Neuronal stem cell (in vitro differentiated cells): ENCODE results near the gene CFAP221.

ENCODE experiments used
- DNase-seq: peaks from one replicate; pipeline ENCODE4 v3.0.0-alpha.2; 2013; ENCODE audit warnings: low spot score
- H2AFZ ChIP-seq: one replicate; pipeline ENCODE4 v1.6.1; 2013; ENCODE audit warnings: mild to moderate bottlenecking, low read length, inconsistent platforms
- H2AK5ac ChIP-seq: 2 replicates; pipeline ENCODE4 v1.6.1; 2013; ENCODE audit warnings: low read depth, mild to moderate bottlenecking, inconsistent platforms, low read length, moderate library complexity, mixed read lengths
- H2BK120ac ChIP-seq: 2 replicates; pipeline ENCODE4 v1.6.1; 2013; ENCODE audit warnings: low read depth, mild to moderate bottlenecking, inconsistent platforms, low read length, moderate library complexity, mixed read lengths
- H2BK12ac ChIP-seq: one replicate; pipeline ENCODE4 v1.6.1; 2013; ENCODE audit warnings: low read length, inconsistent platforms
- H2BK15ac ChIP-seq: 2 replicates; pipeline ENCODE4 v1.6.1; 2013; ENCODE audit warnings: mild to moderate bottlenecking, low read length, inconsistent platforms, mixed read lengths
- H2BK5ac ChIP-seq: one replicate; pipeline ENCODE4 v1.6.1; 2013; ENCODE audit warnings: inconsistent platforms, mild to moderate bottlenecking, low read length, moderate library complexity
- H3K14ac ChIP-seq: one replicate; pipeline ENCODE4 v1.6.1; 2013; ENCODE audit warnings: low read length, inconsistent platforms
- H3K18ac ChIP-seq: 2 replicates; pipeline ENCODE4 v1.6.1; 2013; ENCODE audit warnings: low read length, inconsistent platforms
- H3K23ac ChIP-seq: 2 replicates; pipeline ENCODE4 v1.6.1; 2013; ENCODE audit warnings: low read depth, mild to moderate bottlenecking, mixed read lengths, low read length, inconsistent platforms; ENCODE audit not compliant: poor library complexity
- H3K27ac ChIP-seq: replicated peaks from 3 replicates; pipeline ENCODE4 v1.5.1; 2013; ENCODE audit warnings: low read length, inconsistent platforms
- H3K27me3 ChIP-seq, 3 experiments: 2 replicates each; pipeline ENCODE4 v1.6.1; 2013; ENCODE audit warnings: low read length in 3 of 3, mild to moderate bottlenecking in 2 of 3, inconsistent platforms in 1 of 3, low read depth in 1 of 3, mixed read lengths in 1 of 3, moderate library complexity in 1 of 3; ENCODE audit not compliant: control insufficient read depth in 3 of 3, insufficient read depth in 3 of 3
- H3K36me3 ChIP-seq, 2 donors: replicated peaks in 1 of 2; 2 replicates each; pipeline ENCODE4 v1.6.1; 2013; ENCODE audit warnings: low read length in 2 of 2; ENCODE audit not compliant: control insufficient read depth in 2 of 2, insufficient read depth in 2 of 2
- H3K4ac ChIP-seq: 2 replicates; pipeline ENCODE4 v1.6.1; 2013; ENCODE audit warnings: inconsistent platforms, mild to moderate bottlenecking, low read length, moderate library complexity
- H3K4me1 ChIP-seq, 2 donors: 1 replicate in 1 of 2; 2 replicates in 1 of 2; pipeline ENCODE4 v1.6.1; 2013; ENCODE audit warnings: low read length in 2 of 2, low read depth in 1 of 2; ENCODE audit not compliant: control insufficient read depth in 2 of 2, insufficient read depth in 1 of 2
- H3K4me2 ChIP-seq: one replicate; pipeline ENCODE4 v1.6.1; 2013; ENCODE audit warnings: mild to moderate bottlenecking, low read length, inconsistent platforms; ENCODE audit not compliant: insufficient read depth, poor library complexity, severe bottlenecking
- H3K4me3 ChIP-seq, 2 donors: 2 replicates each; pipeline ENCODE4 v1.5.1; 2013; ENCODE audit warnings: low read length in 2 of 2, mild to moderate bottlenecking in 2 of 2, inconsistent platforms in 1 of 2, moderate library complexity in 1 of 2
- H3K79me1 ChIP-seq: one replicate; pipeline ENCODE4 v1.6.1; 2013; ENCODE audit warnings: low read depth, mild to moderate bottlenecking, inconsistent platforms, low read length, moderate library complexity
- H3K9ac ChIP-seq: one replicate; pipeline ENCODE4 v1.6.1; 2013; ENCODE audit warnings: mild to moderate bottlenecking, low read depth, low read length, inconsistent platforms; ENCODE audit not compliant: poor library complexity
- H3K9me3 ChIP-seq, 2 donors: replicated peaks in 1 of 2; 2 replicates each; pipeline versions ENCODE3 to v1.6.1; 2013; ENCODE audit warnings: low read length in 2 of 2, mild to moderate bottlenecking in 2 of 2, inconsistent platforms in 1 of 2, low read depth in 1 of 2, mixed read lengths in 1 of 2, moderate library complexity in 1 of 2; ENCODE audit not compliant: control insufficient read depth in 2 of 2, insufficient read depth in 1 of 2
- H4K8ac ChIP-seq: one replicate; pipeline ENCODE4 v1.6.1; 2013; ENCODE audit warnings: low read depth, mild to moderate bottlenecking, inconsistent platforms, low read length, moderate library complexity
- H4K91ac ChIP-seq: one replicate; pipeline ENCODE4 v1.6.1; 2013; ENCODE audit warnings: low read length, low read depth, mild to moderate bottlenecking, inconsistent platforms; ENCODE audit not compliant: poor library complexity
- WGBS, 2 donors: extraction: QIAGEN DNeasy Blood & Tissue Kit; methylation state at CpG; one replicate each; pipeline ENCODE4 v1.1.7; 2013; ENCODE audit warnings: missing lambda C conversion rate in 2 of 2, mixed read lengths in 1 of 2; ENCODE audit not compliant: insufficient read length in 2 of 2, insufficient replicate concordance in 1 of 2; ENCODE audit errors: extremely low coverage in 2 of 2; 5-methylcytosine and 5-hydroxymethylcytosine counted together

CFAP221 gene

DNA sequence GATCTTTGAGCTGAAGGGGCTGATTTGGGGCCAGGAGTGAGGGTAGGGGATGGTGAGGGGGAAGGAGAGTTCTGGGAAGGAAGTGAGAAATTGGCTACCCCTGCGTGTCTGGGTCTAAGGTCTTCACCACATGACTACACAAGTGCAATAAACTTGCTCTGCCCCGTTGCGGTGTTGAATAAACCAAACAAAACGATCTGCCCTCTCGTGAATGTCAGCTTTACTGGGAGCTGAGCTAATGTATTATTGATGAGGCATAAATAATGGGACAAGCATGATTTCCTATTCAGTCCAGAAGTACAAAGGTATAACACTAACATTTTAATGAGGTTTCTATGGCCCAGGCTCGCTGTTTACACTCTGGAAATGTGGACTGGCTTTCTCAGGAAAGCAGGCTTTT lies 8.0 kb upstream of the CFAP221 start:
- Histone ChIP-seq H2BK15ac (no peak overlapping the region), H4K91ac (no peak overlapping the region), H3K14ac (no peak overlapping the region), H2BK12ac (no peak overlapping the region), H3K4me2 (no peak overlapping the region), H3K23ac (no peak overlapping the region), H2AK5ac (no peak overlapping the region), H2BK5ac (no peak overlapping the region), H3K36me3 (no peaks in the 10 kb centered on the region), H3K18ac (no peak overlapping the region), H3K27ac (no peak overlapping the region), H4K8ac (no peak overlapping the region), H3K79me1 (no peaks in the 10 kb centered on the region), H3K27me3 (no peaks in the 10 kb centered on the region), H3K9me3 (peaks cover 3 to 41% of the 10 kb centered on the region in 2 donors), H3K4me1 (peaks cover 0 to 22% of the 10 kb centered on the region in 2 donors), H3K4me3 (no peak overlapping the region), H3K9ac (no peak overlapping the region), H2BK120ac (no peak overlapping the region), H3K4ac (no peak overlapping the region), H2AFZ (no peak overlapping the region)
- WGBS, 2 donors: no CpG with 5 or more reads among the region's 6 CpGs
- DNase-seq: no peak

- H3K4ac ChIP-seq: no peak overlapping the region
- no peak for DNase-seq
- H3K27me3 ChIP-seq: no peaks in the 10 kb centered on the region
- H3K79me1 ChIP-seq: no peaks in the 10 kb centered on the region
- no peak overlapping the region for H4K91ac ChIP-seq
- H3K27ac ChIP-seq: no peak overlapping the region
- no CpG with 5 or more reads among the region's 1 CpG for WGBS, 2 donors
- H2BK15ac ChIP-seq: no peak overlapping the region
- H2BK5ac ChIP-seq: no peak overlapping the region
- no peak overlapping the region for H3K9ac ChIP-seq
- H2BK12ac ChIP-seq: no peak overlapping the region
- no peaks in the 10 kb centered on the region for H3K36me3 ChIP-seq
- H3K4me1 ChIP-seq: peaks cover 0 to 23% of the 10 kb centered on the region in 2 donors
- no peak overlapping the region for H2AFZ ChIP-seq
- H4K8ac ChIP-seq: no peak overlapping the region
- H3K23ac ChIP-seq: no peak overlapping the region
- no peak overlapping the region for H2BK120ac ChIP-seq
- H3K14ac ChIP-seq: no peak overlapping the region
- H3K4me2 ChIP-seq: no peak overlapping the region
- H3K18ac ChIP-seq: no peak overlapping the region
- H3K4me3 ChIP-seq: no peak overlapping the region
- H2AK5ac ChIP-seq: no peak overlapping the region
- peaks cover 3 to 37% of the 10 kb centered on the region in 2 donors for H3K9me3 ChIP-seq
Observed at GRCh38 chr2:119536707-119537106, 7.5 kb upstream of the CFAP221 start.

- no peak overlapping the region for H2AK5ac ChIP-seq
- no peak overlapping the region for H2BK120ac ChIP-seq
- H3K4me2 ChIP-seq: no peak overlapping the region
- peaks cover 0 to 24% of the 10 kb centered on the region in 2 donors for H3K4me1 ChIP-seq
- no peak overlapping the region for H3K18ac ChIP-seq
- H3K4me3 ChIP-seq: no peak overlapping the region
- no peak overlapping the region for H3K27ac ChIP-seq
- DNase-seq: no peak
- no peak overlapping the region for H4K8ac ChIP-seq
- H2BK12ac ChIP-seq: no peak overlapping the region
- no peak overlapping the region for H2AFZ ChIP-seq
- H3K79me1 ChIP-seq: no peaks in the 10 kb centered on the region
- no peak overlapping the region for H3K4ac ChIP-seq
- H3K9ac ChIP-seq: no peak overlapping the region
- H3K14ac ChIP-seq: no peak overlapping the region
- no peak overlapping the region for H4K91ac ChIP-seq
- H3K9me3 ChIP-seq: peaks cover 3 to 31% of the 10 kb centered on the region in 2 donors
- no peak overlapping the region for H2BK15ac ChIP-seq
- H3K27me3 ChIP-seq: no peaks in the 10 kb centered on the region
- H2BK5ac ChIP-seq: no peak overlapping the region
- H3K23ac ChIP-seq: no peak overlapping the region
- no peaks in the 10 kb centered on the region for H3K36me3 ChIP-seq
Observed at GRCh38 chr2:119537792-119538191, 6.5 kb upstream of the CFAP221 start.

DNA sequence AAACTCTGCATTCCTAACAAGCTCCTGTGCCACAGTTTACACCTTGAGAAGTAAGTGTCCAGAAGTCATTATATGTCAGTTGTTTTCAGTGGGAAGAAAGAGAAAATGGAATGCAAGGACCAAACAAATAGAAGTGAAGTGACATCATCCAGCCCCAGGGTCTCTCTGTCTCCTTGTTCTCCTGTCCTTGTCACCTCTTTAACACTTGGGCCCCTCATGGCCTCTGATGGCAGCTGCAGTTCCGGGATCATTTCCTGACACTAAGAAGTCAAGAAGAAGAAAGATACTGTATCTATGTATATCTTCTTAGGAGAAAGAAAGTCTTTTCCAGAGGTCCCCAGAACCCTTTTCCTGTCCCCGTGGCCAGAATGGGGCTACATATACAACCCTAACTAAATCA lies 2.8 kb upstream of the CFAP221 start:
- H2AK5ac ChIP-seq: no peak overlapping the region
- no peak overlapping the region for H3K18ac ChIP-seq
- H2BK5ac ChIP-seq: no peak overlapping the region
- H2BK12ac ChIP-seq: no peak overlapping the region
- no peak overlapping the region for H3K4ac ChIP-seq
- H3K27ac ChIP-seq: no peak overlapping the region
- no peak overlapping the region for H4K91ac ChIP-seq
- H3K23ac ChIP-seq: no peak overlapping the region
- no peak overlapping the region for H2BK120ac ChIP-seq
- no peak overlapping the region for H4K8ac ChIP-seq
- H3K27me3 ChIP-seq: no peaks in the 10 kb centered on the region
- peaks cover 8 to 27% of the 10 kb centered on the region in 2 donors for H3K4me1 ChIP-seq
- no peak overlapping the region for H3K14ac ChIP-seq
- DNase-seq: no peak
- no peaks in the 10 kb centered on the region for H3K79me1 ChIP-seq
- no peak overlapping the region for H3K4me2 ChIP-seq
- no CpG with 5 or more reads among the region's 2 CpGs for WGBS, 2 donors
- peaks cover 1 to 8% of the 10 kb centered on the region in 2 donors for H3K36me3 ChIP-seq
- no peak overlapping the region for H2BK15ac ChIP-seq
- H3K9me3 ChIP-seq: peaks cover 0 to 7% of the 10 kb centered on the region in 2 donors
- no peak overlapping the region for H3K4me3 ChIP-seq
- no peak overlapping the region for H3K9ac ChIP-seq
- no peak overlapping the region for H2AFZ ChIP-seq
